Activated T-cell treated with anti-CD3 and anti-CD28 coated beads, Interleukin-2, amount 50 U/mL, for 4 hours (primary cell): Measurements from ENCODE around the gene ZC3H18. TPM values are rescaled to one million over a fixed set of nuclear protein-coding genes. Genes with fewer than 3 reads are reported as not detected.
"Not testable (repeated sequence)": the region's sequence is repeated elsewhere in the genome, so short reads cannot be mapped to it uniquely, and the experiment has no call there.

Source experiments
- ATAC-seq, 2 donors: fragments of 200-7000 bp; cut with Tn5 transposase; one replicate each; pipeline ENCODE4 v1.10.0; 2021
- DNase-seq: peaks from one replicate; pipeline ENCODE4 v3.0.0-alpha.2; 2020
- H3K27me3 Mint-ChIP-seq: one replicate; pipeline ENCODE4 v1.8.0; 2021; ENCODE audit warnings: low read depth, mixed read lengths
- H3K36me3 Mint-ChIP-seq: one replicate; pipeline ENCODE4 v1.8.0; 2022; ENCODE audit warnings: mixed read lengths; ENCODE audit not compliant: insufficient read depth
- H3K4me1 Mint-ChIP-seq: one replicate; pipeline ENCODE4 v1.8.0; 2021; ENCODE audit warnings: low read depth, mixed read lengths
- H3K4me3 Mint-ChIP-seq: one replicate; pipeline ENCODE4 v1.8.0; 2021; ENCODE audit warnings: mild to moderate bottlenecking, moderate library complexity, mixed read lengths
- H3K9me3 Mint-ChIP-seq: one replicate; pipeline ENCODE4 v1.8.0; 2021; ENCODE audit warnings: mixed read lengths
- total RNA-seq, 3 donors: library from RNA; stranded (reverse); gene quantifications; one replicate each; pipeline ENCODE4 v1.2.1, GENCODE V29; 2021

The ZC3H18 gene
- total RNA-seq, 3 donors from 2014 or later = 117 to 122 (median 118) TPM

GRCh38 chr16:88667461-88667860 is 97.3 kb downstream of the ZC3H18 start:
- DNase-seq (no peak), ATAC-seq (no peak)
- Mint-ChIP-seq H3K4me3 (no peak overlapping the region), H3K9me3 (no peaks in the 10 kb centered on the region), H3K36me3 (peaks cover 2% of the 10 kb centered on the region), H3K4me1 (peaks cover 7% of the 10 kb centered on the region), H3K27me3 (no peaks in the 10 kb centered on the region)

- not testable (repeated sequence) for DNase-seq, ATAC-seq, H3K9me3 Mint-ChIP-seq, H3K4me3 Mint-ChIP-seq, H3K4me1 Mint-ChIP-seq, H3K36me3 Mint-ChIP-seq, H3K27me3 Mint-ChIP-seq
Measured at GRCh38 chr16:88669493-88669892, 99.3 kb downstream of the ZC3H18 start.

GRCh38 chr16:88669980-88670379 is 99.8 kb downstream of the ZC3H18 start:
- Mint-ChIP-seq H3K27me3 (no peaks in the 10 kb centered on the region), H3K36me3 (peaks cover 2% of the 10 kb centered on the region), H3K4me3 (no peak overlapping the region), H3K4me1 (peaks cover 1% of the 10 kb centered on the region), H3K9me3 (no peaks in the 10 kb centered on the region)
- ATAC-seq (no peak), DNase-seq (no peak)

- Mint-ChIP-seq H3K4me1 (no peaks in the 10 kb centered on the region), H3K36me3 (peaks cover 2% of the 10 kb centered on the region), H3K9me3 (no peaks in the 10 kb centered on the region), H3K27me3 (no peaks in the 10 kb centered on the region), H3K4me3 (no peak overlapping the region)
- DNase-seq (no peak), ATAC-seq (no peak)
Measured at GRCh38 chr16:88671806-88672205, 101.6 kb downstream of the ZC3H18 start.

- Mint-ChIP-seq H3K36me3 (peaks cover 3% of the 10 kb centered on the region), H3K4me1 (no peaks in the 10 kb centered on the region), H3K9me3 (no peaks in the 10 kb centered on the region), H3K27me3 (no peaks in the 10 kb centered on the region), H3K4me3 (no peak overlapping the region)
- ATAC-seq = no peak
- DNase-seq = no peak
Measured at GRCh38 chr16:88672776-88673175, 102.6 kb downstream of the ZC3H18 start.

- H3K9me3 Mint-ChIP-seq = no peaks in the 10 kb centered on the region
- H3K27me3 Mint-ChIP-seq = no peaks in the 10 kb centered on the region
- ATAC-seq (no peak), DNase-seq (no peak)
- H3K36me3 Mint-ChIP-seq = peaks cover 1% of the 10 kb centered on the region
- H3K4me1 Mint-ChIP-seq = no peaks in the 10 kb centered on the region
- no peak overlapping the region for H3K4me3 Mint-ChIP-seq
Measured at GRCh38 chr16:88673716-88674379, 103.6 kb downstream of the ZC3H18 start.

GRCh38 chr16:88676502-88677242 is 106.5 kb downstream of the ZC3H18 start:
- Mint-ChIP-seq H3K27me3 (no peaks in the 10 kb centered on the region), H3K36me3 (peaks cover 1% of the 10 kb centered on the region), H3K4me3 (no peak overlapping the region), H3K4me1 (peaks cover 13% of the 10 kb centered on the region), H3K9me3 (no peaks in the 10 kb centered on the region)
- no peak for DNase-seq
- no peak for ATAC-seq

- Mint-ChIP-seq H3K4me1 (peaks cover 22% of the 10 kb centered on the region), H3K9me3 (no peaks in the 10 kb centered on the region), H3K4me3 (no peak overlapping the region), H3K27me3 (no peaks in the 10 kb centered on the region), H3K36me3 (peaks cover 1% of the 10 kb centered on the region)
- DNase-seq = no peak
- no peak for ATAC-seq
Measured at GRCh38 chr16:88677721-88678120, 107.5 kb downstream of the ZC3H18 start.

GRCh38 chr16:88678224-88678979 is 108.2 kb downstream of the ZC3H18 start:
- no peak for ATAC-seq
- H3K4me1 Mint-ChIP-seq = peaks cover 24% of the 10 kb centered on the region
- peaks cover 1% of the 10 kb centered on the region for H3K36me3 Mint-ChIP-seq

GRCh38 chr16:88680554-88681083 is 110.4 kb downstream of the ZC3H18 start:
- no peaks in the 10 kb centered on the region for H3K9me3 Mint-ChIP-seq
- DNase-seq (no peak), ATAC-seq (no peak)
- peaks cover 1% of the 10 kb centered on the region for H3K36me3 Mint-ChIP-seq
- H3K4me1 Mint-ChIP-seq = peaks cover 44% of the 10 kb centered on the region
- no peaks in the 10 kb centered on the region for H3K27me3 Mint-ChIP-seq
- no peak overlapping the region for H3K4me3 Mint-ChIP-seq

More at GRCh38 chr16:88678224-88678979, 108.2 kb downstream of the ZC3H18 start:
- Mint-ChIP-seq H3K4me3 (no peak overlapping the region), H3K9me3 (no peaks in the 10 kb centered on the region), H3K27me3 (no peaks in the 10 kb centered on the region)
- no peak for DNase-seq

GRCh38 chr16:88681084-88681680 is 111.0 kb downstream of the ZC3H18 start:
- H3K4me3 Mint-ChIP-seq = peak overlapping the region; percentile 59

More at GRCh38 chr16:88681084-88681680, 111.0 kb downstream of the ZC3H18 start:
- Mint-ChIP-seq H3K36me3 (peaks cover 1% of the 10 kb centered on the region), H3K9me3 (no peaks in the 10 kb centered on the region), H3K4me1 (peaks cover 44% of the 10 kb centered on the region), H3K27me3 (no peaks in the 10 kb centered on the region)
- no peak for ATAC-seq
- no peak for DNase-seq
